ENCODE results near the gene CLMN.

The CLMN gene

DNA sequence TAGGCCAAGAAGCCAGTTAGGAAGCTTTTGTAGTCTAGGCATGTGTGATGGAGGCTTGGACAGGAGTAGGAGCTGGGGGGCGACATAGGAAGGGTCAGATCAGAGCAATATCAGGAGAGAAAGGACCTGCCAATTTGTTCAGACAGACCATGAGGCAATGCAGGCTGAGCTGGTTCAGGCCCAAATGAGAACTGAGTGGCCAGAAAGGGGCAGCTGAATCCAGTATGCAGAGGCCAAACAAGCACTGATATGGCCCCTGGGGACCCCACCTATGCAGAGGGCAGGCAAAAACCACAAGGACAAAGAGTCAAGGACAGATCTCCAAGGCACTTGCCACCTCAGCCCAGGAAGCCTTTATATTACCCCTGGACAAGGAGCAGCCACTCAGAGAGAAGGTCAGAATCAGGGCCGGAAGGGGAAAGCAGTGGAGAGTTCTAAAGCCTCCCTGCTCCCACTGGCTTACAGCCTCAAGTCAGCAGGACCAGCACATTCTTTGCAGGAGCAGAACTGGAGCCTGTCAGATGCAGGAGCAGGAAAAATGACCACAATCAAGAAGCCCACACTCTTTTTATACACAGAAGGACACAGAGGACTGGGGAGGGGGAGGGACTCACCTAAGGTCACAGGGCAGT lies 37.2 kb downstream of the CLMN start:
- no peak for DNase-seq

DNA sequence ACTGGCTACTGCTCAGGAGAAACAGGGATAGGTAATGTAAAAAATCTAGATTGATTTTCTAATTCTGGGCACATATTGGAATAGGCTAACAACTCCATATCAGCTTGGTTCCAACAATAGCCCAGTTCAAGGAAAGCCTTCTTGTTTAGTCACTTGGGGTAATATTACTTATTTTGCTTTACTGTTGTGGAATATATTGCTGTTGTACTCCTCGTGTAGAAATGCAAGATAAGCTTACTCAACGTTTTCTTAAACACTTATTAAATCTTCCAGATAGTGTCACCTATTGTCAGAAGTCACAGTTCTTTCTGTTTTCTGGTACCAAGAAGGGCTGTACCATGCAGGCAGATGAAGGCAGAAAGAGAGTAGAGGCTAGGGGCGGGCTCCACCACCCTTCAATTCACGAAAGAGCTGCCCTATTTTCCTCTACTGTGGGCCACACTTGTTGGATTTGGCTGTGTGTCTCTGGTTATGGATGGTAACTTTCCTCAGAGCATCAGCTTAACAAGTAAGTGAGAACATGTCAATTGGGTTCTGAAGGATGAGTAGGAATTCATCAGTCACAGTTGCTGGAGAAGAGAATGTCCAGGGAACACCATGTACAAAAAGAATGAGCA lies 38.0 kb downstream of the CLMN start:
- no peak for DNase-seq

DNA sequence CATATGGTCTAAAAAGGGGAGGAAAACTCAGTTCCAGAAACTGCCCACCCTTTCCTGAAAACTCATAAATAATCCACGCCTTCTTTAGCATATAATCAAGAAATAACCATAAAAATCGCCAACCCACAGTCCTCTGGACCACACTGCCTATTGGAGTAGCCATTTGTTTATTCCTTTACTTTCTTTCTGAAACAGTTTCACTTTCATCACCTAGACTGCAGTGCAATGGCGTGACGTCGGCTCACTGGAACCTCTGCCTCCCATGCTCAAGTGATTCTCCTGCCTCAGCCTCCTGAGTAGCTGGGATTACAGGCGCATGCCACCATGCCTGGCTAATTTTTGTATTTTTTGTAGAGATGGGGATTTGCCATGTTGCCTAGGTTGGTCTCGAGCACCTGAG lies 44.2 kb downstream of the CLMN start:
- no peak for DNase-seq

DNA sequence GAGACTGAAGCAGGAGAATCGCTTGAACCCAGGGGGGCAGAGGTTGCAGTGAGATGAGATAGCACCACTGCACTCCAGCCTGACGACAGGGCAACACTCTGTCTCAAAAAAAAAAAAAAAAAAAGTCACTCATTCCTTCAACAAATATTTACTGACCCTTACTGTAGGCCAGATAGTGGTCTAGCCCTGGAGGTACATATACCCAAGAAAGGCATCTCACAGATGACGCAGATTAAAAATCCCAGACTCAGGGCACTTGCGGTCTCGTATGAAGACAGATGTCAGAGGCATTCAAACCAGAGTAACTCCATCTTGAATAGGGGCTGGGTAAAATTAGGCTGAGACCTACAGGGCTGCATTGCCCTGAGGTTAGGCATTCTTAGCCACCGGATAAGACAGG lies 44.8 kb downstream of the CLMN start:
- no peak for DNase-seq

DNA sequence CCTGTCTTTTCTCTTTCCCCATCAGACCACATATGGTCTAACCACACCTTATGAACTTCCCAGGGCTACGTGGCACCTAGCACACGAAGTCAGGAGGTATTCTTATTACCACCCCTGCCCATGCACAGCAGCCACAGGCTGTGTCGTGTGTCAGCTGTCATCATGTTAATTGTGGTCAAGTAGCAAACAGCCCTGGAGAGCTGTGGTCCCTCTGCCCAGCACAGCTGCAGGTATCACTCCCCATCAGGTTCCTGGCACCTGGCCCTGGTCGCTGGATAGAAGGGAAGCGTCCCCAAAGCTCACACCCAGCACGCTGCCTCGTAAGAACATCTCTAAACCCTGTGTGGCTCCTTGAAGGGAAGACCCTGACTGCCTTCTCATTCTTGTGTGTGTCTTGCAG lies 45.4 kb downstream of the CLMN start:
- DNase-seq, result no peak

DNA sequence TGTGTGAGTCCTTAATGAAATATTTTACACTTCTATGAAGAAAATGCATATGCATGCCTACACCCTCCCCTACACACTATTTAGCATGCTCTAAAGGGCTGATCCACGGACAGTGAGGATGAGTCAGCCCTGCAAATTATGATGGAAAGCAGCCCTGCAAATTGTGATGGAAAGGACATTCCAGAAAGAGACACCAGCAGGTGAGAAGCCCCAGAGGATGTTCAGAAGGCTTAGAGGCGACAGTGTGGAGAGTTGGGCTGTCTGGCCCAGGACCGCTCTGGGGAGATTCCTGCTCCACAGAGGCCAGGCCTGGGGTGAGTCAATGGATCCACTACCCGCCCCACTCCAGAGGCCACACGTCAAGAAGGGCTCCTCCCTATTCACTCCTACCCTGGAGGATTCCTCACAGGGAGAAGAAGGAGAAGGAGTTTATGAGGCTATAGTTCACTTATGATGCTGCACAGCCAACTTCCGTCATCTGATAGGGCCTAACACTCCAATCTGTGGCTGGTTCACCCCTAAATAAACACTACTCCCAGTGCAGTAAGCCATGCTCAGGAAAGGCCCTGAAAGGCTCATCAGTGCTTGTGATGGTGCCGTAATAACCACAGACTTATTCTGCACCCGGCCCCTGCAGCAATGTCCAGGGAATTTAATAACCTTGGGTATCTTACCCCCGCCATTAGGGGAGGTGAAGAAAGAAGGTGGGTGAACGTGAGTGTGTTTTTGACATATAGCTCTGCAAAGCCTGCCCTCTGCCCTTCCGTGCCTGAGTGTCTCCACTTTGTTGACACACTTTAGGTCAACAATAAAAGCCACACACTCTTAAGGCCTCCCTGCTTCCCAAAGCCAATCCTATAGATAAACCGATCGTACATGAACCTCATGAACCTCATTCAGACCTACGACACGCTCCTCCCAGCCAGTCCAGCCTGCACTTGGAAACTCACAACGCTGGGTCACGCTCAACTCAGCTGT lies 46.4 kb downstream of the CLMN start:
- no peak for DNase-seq

DNA sequence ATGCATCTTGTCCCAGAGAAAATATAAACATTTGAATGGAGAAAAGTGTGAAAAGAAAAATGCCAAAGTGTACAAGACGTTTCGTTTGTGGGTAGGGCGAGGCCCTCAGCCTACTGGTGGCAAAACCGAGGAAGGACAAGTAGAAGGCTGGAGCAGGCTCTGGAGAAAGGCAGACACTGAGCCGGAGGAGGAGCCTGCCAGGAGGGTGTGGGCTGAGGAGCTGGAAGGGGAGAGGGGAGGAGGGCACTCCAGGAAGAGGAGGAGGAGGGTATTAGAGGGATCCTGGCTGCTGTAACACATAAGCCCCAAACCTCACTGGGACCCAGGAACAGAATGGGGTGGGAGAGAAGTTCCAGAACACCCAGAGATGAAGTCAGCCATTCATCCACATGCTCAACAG lies 47.7 kb downstream of the CLMN start:
- DNase-seq, result no peak

DNA sequence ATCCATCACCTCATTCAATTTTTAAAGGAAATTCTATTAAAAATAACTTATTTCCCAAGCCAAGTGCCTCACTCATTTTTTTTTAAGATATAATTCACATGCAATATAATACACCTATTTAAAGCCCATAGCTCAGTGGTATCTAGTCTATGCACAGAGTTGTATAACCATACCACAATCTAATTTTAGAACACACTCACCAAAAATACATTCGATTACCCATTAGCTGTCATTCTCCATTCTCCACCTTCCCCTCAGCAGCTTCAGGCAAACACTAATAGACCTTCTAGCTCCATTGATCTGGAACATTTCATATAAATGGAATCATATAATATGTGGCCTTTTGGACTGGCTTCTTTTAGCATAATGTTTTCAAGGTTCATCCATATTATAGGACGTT lies 49.5 kb downstream of the CLMN start:
- no peak for DNase-seq

DNA sequence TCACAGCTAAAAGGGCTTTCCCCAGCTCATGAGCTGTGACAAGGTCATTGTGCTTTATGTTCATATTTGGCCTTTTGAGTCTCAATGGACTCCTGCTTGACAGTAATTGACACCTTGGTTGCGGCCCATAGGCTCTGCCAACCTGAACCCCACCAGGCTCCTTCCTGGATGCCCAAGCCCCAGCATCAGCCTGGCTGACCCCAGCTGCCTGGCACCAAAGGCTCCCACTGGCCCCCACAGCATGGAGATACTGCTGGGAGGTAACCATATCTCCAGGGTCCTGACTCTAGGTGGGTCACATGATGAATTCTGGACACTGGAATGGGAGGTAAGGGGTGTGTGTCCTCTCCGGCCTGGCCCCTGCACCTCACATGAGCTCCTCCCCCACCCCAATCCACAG lies 50.2 kb downstream of the CLMN start:
- DNase-seq, result no peak

DNA sequence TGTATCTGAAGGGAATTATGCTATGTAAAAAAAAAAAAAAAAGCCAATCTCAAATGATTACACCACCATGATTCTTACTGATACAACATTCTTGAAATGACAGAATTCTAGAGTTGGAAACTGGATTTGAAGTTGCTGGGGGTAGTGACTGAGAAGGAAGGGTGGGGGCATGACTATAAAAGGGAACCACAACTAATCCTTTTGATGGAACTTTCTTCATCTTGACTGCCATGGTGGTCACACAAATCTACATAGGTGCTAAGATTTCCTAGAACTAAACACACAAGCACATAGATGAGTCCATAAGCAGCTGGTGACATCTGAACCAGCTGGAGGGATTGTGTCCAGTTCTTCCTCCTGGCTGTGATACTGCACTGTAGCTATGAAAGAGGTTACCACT lies 51.4 kb downstream of the CLMN start:
- no peak for DNase-seq

DNA sequence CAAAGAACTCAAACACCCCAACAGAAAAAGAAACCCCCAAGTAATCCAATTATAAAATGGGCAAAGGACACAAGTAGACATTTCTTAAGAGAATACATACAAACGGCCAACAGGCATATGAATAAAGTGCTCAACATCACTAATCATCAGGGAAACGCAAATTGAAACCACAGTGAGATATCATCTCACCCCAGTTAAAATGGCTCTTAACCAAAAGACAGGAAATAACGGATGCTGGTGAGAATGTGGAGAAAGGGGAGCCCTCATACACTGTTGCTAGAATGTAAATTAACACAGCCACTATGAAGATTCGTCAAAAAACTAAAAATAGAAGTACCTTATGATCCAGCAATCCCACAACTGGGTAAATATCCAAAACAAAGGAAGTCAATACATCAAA lies 52.4 kb downstream of the CLMN start:
- peak in 1 of 2 donors; percentile 8 for DNase-seq

DNA sequence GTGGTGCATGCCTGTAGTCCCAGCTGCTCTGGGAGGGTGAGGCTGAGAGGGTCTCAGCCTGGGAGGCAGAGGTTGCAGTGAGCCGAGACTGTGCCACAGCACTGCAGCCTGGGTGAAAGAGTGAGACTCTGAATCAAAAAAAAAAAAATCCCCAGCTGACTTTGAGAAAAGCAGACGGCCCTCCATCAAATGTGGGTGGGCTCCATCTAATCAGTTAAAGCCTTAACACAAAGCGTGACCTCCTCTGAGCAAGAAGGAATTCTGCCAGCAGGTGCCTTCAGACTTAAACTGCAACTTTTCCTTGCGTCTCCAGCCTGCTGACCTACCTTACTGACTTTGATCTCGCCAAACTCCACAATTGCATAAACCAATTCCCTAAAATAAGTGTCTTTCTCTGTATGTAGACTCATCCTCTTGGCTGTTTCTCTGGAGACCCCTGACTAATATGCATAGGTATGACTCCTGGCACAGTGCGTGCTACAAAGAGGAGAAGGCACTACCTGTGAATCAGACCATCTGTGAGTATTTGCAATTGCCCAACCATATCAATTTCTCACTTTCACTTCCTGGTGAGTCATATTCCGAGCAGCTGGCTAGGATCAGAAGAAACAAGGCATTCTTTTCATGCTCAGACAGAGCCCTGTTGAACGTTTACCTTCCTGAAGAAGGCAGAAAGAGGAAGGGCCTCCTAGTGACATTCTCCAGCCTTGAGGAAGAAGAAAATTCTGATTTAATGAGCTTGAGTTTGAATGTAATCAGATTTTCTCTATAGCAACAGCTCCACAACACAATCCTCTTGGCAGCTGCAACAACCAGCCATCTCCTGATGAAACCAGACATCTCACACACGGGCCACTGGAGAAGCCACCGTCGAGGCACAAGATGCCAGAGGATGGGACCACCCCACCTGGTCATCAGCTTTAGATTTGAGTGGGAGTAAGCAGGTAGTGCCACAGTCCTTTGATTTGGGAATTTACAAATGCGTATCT lies 54.3 kb downstream of the CLMN start:
- peak in 1 of 2 donors; percentile 45 for DNase-seq

DNA sequence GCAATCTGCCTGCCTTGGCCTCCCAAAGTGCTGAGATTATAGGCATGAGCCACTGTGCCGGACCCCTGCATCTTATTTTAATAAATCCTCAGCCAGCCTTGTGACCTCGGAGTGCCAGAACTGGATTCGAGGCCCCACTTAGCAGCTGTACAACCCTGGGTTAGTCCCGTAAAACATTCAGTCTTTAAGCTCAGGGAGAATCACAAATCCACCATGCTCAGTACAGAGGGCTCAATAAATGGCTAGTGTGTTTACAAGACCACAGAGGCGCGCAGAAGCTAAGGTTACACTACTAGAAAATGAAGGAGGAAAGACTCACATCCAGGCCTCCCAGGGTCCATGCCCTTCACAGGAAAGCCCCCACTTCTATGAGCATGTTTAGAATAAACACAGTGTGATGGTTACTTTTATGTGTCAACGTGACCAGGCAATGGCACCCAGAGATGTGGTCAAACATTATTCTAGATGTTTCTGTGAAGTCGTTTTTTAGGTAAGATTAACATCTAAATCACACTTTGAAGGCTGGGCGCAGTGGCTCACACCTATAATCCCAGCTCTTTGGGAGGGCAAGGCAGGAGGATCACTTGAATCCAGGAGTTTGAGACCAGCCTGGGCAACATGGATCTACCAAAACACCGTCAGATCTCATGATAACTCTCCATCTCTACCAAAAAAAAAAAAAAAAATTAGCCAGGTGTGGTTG lies 55.3 kb downstream of the CLMN start:
- DNase-seq, result no peak

DNA sequence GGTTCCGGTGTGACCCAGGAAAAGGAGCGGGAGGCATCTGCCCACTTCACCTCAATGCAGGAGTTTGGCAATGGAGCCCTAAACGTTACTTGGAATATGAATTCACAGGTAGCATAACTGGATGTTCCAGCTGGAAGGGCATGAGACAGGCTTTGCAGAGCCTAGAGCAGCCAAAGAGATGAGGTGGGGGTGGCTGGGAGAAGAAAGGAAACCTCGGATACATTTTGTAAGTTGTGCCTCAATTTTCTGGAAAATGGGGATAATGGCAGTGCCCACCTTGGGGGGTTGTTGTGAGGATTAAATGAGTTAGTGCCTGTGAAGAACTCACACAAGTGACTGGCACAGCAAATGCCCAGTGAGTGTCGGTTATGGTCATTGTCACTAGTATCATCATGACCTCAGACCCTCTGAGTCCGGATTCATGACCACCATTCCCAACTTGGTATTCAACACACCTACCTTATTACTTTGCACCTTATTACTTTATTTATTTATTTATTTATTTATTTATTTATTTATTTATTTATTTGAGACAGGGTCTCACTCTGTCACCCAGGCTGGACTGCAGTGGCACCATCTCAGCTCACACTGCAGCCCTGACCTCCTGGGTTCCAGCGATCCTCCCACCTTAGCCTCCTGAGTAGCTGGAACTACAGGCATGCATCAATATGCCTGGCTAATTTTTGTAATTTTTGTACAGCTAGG lies 56.0 kb downstream of the CLMN start:
- DNase-seq, result no peak

DNA sequence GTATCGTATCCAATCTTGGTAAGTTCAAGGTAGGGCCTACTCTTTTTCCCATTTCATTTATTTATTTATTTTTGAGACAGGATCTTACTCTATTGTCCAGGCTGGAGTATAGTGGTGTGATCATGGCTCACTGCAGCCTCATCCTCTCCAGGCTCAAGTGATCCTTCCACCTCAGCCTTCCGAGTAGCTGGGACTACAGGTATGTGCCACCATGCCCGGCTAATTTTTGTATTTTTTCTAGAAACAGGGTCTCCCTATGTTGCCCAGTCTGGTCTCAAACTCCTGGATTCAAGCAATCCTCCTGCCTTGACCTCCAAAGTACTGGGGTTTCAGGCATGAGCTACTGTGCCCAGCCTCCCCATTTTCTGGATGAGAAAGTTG lies 57.2 kb downstream of the CLMN start:
- DNase-seq, result no peak

DNA sequence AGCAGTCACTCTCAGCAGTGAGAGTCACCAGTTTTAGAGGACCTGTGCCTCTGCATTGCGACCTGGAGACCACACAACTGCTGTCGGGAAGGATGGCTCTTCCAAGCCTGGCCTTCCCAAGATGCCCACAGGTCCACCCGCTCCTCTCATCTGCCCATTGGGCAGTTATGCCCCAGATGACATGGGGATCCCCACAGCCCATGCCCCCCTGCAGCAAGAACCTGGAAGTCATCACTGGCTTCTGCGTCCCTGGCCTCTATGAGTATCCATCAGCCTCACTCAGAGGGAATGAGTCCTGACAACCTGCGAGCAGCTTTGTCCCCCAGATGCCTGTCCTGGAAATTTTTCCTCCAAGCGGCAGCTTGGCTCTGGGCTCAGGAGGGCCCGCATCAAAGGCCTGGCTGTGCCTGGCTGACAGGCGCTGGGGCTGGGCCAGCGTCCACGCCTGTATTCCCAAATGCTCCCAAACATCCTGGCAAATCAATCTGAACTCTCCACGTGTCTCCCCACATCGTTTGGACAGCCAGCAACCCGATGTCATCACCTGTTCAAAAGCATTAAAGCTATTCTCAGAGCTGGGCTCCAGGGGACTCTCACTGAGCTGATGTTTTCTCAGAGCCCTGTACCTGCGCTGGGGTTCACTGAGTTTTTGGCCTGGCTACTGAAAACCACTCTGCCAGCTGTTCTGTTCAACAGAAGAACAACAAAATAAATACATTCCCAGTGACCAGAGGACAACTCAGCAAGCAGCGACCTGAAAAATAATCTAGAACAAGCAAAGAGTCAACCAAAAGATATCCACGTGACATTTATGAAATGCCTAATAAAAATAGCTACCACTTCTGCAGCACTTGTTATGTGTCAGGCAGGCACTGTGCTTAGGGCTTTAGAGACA lies 57.8 kb downstream of the CLMN start:
- DNase-seq, result no peak

DNA sequence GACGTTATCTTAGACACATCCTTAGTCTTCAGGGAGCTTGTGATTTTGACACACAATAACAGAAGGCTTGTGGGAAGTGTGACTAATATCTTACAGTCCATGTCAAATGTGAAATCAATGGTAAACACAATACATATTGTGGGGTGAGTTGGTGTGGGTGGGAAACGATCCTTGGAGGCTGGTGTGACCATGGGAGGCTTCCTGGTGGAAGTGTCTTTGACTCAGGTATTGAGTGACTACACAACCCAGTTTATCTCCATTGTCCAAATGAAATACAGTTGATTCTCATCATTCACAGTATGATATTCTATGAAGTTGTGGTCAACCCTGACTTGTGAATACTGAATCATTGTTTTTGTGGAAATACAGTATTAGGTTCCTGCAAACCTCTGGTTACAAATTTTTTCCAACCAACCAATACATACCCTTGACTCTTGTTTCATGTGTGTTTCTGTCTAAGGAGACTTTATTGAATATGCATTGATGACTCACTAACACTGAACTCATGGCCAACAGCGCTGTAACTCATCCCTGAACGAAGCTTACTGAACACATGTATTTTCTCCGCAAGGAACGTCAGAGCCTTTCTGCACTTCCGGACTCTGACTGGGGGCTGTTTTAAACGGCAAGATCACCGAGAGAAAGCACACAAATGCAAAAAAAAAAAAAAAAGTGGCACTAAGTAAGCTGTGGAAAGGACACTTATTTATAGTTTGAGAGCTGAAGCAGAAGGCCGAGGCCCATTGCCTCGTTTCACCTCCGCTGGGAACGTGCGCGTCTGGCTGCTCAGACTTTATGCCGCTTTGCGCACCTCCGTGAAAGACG lies 59.0 kb downstream of the CLMN start:
- no peak for DNase-seq

DNA sequence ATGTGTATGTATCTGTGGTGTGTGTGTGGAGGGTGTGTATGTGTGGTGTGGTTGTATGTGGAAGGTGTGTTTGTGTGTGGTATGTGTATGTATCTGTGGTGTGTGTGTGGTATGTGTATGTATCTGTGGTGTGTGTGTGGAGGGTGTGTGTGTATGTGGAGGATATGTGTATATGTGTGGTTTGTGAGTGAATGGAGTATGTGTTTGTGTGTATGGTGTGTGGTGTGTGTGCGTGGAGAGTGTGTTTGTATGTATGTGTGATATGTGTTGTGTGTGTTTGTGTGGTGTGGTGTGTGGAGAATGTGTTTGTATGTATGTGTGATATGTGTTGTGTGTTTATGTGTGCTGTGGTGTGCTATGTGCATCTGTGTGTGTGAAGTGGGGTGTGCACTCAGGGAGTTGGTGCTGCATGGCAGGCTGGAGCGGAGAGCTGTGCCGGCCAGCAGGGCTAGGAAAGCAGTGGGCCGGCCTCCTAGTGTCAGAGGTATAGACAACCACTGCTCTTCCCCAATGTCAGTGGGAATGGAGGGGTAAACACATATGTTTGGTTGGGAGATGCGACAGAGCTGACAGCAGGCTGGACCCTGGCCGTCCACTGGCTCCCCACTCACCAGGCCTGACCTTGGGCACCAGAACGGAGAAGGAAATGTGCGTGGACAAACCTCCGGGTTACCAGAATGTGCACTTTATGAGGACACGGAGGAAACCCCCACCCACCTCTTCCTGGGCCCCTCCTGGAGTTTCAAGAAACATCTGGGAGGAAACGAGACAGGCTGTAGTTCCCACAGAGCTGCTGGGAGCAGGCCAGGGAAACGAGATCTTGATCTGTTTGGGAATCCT lies 60.7 kb downstream of the CLMN start:
- no peak for DNase-seq

Measured in bone marrow (tissue), 2 donors.